ENCODE results near the gene DCUN1D1. TPM values are rescaled to one million over a fixed set of nuclear protein-coding genes. Genes with fewer than 3 reads are reported as not detected.
A peak's percentile ranks its signal among the peaks of the same experiment; 100 is the strongest.
"Not testable (repeated sequence)": the region's sequence is repeated elsewhere in the genome, so short reads cannot be mapped to it uniquely, and the experiment has no call there.

DCUN1D1 gene
- 48.2 and 61.0 TPM in 2 replicates for total RNA-seq (2014; rRNA removed; shearing (Covaris generic))

DNA sequence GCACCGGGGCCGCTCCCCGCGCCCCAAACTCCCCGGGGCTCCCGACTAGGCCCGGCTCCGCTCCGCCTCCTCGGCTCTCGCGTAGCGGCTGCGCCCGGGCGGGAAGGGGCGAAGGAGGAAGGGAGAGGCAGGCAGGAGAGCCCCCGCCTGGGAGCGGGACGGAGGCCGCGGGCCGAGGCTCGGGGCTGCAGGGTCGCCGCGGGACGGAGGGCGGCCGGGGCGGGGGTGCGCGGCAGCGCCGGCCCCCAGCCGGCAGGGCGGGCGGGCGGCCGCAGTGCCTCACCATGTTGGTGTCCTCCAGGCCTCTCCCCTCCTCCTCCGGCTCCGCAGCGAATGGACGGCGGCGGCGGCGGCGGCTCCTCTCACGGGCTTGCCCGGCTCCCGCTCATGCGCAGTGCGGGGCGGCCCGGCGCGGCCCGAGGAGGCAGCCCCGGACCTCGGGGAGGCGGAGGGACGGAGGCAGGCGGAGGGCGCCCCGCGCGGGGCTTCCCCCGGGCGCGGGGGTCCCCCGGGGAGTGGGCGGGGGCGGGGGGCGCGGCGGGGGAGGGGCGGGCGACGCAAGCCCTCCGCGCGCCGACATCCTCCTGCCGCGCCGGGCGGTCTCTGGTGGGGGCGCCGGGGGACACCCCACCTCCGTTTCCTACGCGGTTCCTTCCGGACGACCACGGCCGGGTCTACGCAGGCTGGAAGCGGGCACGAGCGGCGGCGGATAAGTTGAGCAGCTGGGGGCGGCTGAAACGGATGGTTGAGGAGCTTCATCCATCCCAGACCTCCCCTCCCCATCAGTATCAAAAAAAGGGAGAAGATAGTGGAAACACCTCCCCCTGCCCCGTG is at the start of gene DCUN1D1:
Gene DCUN1D1, minus strand, starts transcription at position 335 of the 834 bp plus-strand sequence. Its CDS starts 49 bp downstream, at position 286.
- DNase-seq (ENCODE audit: low spot score), result peak; percentile 63

DNA sequence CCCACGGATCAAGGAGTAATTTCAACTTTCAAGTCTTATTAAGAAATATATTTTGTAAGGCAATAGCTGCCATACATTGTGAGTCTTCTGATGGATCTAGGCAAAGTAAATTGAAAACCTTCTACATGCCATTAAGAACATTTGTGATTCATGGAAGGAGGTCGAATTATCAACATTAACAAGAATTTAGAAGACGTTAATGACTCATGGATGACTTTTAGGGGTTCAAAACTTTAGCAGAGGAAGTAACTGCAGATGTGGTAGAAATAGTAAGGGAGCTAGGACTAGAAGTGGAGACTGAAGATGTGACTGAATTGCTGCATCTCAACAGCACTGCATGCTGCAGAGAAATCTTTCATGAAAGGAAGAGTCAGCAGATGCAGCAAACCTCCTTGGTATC is 48.1 kb upstream of the DCUN1D1 start:
- no peak for DNase-seq (ENCODE audit: low spot score)

DNA sequence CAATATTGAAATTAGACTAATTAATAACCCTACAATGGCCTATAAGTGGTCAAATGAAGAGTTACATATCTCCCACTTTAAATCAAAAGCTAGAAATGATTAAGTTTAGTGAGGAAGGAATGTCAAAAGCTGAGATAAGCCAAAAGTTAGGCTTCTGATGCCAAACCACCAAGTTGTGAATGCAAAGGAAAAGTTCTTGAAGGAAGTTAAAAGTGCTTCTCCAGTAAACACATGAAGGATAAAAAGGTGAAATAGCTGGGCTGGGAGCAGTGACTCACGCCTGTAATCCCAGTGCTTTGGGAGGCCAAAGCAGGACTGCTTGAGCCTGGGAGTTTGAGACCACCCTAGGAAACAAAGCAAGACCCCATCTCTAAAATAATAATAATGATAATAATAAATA is 46.9 kb upstream of the DCUN1D1 start:
- no peak for DNase-seq (ENCODE audit: low spot score)

DNA sequence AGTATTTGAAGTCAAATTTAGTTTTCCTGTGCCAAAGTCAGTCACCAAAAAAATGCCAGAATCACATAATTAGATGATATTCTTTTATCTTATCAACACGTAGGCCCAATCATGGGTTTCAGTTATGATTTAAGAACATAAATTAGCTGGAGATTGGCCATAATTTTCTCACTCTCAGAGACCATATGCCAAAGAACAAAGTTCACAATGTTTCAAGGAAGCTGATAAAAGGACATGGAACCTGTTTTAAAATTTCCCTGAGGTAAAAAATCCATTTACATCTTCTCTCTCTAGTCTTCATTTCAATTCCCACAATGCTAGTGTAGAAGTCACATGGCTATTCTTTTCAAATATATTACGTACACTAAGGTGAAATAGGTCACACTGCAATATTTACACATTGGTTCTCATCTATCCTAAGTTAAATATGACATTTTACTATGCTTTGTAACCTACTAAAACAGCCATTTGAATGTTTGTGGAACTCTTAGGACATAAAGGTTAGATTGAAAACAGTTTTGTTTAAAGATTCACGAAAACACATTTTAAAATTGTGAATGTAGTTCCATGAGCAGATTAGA is 42.7 kb upstream of the DCUN1D1 start:
- DNase-seq (ENCODE audit: low spot score), result no peak

DNA sequence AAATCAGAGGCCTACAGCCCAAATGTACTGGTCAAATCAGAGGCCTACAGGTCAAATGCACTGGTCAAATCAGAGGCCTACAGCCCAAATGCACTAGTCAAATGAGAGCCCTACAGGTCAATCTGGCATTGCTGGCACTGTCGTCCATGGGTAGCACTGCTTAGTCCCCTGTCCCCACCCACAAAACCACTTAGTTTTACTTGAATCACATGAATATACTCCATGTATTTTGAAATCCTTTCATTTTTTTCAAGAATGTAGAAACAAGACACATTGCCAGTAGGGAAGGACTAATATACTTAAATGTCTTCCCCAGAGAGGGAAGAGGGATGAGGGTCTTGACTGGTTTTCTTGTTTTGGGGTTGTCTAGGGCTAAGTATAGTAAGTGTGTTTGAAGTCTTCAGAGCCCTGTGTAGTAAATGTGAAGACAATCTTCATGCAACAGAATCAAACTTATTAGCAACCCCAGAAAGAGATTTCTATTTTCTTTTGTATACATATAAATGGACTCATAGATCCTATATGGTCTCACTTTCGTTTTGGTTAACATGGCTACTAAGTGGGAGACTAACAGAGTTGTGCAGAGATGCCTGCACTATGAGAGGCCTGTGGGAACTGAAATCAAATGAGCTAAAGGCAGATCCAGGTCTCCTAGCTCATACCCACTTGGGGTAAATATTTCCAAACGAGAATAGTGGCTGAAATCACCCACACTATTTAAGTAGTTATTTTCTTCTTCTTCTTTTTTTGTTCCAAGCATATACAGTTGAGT is 38.3 kb upstream of the DCUN1D1 start:
- no peak for DNase-seq (ENCODE audit: low spot score)

DNA sequence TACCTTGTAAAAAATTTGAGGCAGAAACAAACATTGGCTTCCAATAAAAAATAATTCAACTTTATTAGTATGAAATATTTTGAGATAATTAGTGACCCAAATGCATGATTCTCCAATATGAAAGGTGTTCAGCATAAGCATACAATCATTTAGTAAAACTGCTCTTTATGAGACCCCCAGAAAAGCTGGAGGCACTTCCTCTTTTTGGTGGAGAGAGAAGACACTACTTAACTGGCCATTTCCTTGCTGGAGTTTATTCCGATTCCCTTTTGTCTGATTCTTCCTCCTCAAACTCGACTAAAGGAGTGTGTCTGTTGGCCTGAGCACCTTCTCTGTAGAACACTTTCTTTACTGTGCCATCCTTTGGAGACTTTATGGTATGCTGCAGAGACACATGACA is 34.8 kb upstream of the DCUN1D1 start:
- no peak for DNase-seq (ENCODE audit: low spot score)

DNA sequence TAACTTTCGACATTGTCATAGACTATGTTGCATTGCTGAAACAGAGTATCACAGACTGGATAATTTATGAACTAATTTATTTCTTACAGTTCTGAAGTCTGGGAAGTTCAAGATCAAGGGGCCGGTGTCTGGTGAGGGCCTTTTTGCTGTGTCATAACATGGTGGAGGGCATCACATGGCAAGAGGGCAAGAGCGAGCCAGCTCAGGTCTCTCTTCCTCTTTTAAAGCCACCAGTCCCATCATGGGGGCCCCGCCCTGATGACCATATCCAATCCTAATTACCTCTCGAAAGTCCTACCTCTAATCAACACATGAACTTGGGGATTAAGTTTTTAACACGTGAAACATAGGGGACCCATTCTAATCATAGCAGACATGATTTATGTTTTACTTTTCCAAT is 33.5 kb upstream of the DCUN1D1 start:
- DNase-seq (ENCODE audit: low spot score), result no peak

DNA sequence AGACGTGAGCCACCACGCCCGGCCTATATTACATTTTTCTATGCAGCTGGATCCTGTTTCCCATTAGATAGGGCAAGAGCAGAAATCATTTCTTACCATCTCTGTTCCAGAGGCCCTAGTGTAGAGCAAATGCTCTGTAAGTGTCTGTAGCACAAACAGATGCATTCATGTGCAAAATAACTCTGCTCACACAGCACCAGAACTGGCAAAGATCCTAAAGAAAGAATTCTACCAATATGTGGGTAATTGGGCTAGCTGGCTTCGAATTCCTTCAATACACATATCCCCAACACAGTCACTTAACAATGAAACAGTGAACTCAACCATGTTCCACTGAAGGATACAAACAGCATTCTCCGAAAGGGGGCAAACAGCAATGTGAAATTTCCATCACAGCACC is 32.7 kb upstream of the DCUN1D1 start:
- DNase-seq (ENCODE audit: low spot score), result no peak

DNA sequence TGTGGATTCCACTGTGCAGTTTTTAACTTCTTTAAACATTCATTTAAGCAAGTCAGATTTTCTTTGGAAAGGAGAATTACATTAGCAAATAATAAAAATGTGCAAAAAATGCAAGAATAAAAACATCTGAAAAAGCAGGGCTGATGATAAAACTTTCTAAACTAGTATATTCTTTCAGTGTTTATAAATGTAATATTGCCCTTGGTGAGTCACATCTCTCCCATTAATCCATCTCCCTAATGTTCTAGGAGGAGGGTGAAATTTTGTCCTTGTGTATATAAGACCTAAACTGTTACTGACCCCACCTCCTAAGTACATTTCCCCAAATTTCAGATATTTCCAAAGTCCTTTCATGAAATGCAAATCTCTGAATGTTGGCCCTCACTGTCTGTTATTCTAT is 28.5 kb upstream of the DCUN1D1 start:
- no peak for DNase-seq (ENCODE audit: low spot score)

DNA sequence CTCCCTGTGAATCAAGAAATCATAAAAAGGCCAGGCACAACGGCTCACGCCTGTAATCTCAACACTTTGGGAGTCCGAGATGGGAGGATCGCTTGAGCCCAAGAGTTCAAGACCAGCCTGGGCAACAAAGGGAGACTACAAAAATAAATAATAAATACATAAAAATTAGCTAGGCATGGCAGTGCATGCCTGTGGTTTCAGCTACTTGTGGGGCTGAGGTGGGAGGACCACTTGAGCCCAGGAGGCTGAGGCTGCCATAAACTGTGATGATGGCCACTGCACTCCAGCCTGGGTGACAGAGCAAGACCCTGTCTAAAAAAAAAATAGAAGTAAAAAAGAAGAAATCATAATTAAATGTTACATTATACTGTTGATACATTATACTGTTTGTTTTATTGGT is 28.0 kb upstream of the DCUN1D1 start:
- no peak for DNase-seq (ENCODE audit: low spot score)

DNA sequence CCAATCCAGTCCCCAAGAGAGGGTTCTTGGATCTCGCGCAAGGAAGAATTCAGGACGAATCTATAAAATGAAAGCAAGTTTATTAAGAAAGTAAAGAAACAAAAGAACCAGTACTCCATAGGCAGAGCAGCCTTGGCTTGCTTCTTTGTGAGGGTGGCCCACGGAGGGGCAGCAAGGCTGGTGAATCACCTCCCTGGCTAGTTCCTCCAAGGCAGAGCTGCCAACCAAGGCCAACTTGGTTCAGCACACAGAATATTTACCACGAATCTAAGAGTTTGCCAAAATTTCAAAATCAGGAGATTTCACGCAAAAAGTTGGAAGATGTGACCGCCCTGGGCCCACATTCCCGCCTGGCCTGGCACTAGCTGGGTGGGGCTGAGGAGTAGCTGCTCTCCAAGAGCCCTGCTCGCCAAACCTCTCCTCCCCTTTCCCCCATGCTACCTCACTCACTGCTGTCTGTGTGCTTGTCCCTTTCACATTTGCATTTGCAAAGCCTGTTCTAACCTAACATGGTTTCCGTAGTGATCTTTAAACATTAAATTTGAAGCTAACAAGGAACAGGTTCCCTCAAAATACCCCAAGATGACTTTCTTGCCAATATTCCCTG is 26.2 kb upstream of the DCUN1D1 start:
- no peak for DNase-seq (ENCODE audit: low spot score)

DNA sequence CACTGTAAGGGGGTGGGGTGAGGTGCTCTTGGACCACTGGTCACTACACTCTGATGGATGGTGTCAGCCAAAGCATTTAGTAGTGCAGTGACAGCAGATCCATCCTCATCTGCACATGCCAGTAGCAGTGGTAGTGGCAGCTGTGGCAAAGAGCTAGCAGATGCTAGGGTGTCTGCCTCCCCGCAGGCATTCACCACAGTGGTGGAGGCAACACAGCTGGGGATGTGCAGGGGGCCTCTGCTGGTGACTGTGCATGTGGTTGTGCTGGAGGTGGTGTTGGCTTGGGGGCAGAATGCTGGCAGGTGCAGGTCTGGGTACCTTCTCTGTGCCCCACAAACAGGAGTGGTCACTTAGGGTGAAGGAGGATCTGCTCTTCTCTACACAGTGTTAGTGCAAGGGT is 19.4 kb upstream of the DCUN1D1 start:
- DNase-seq (ENCODE audit: low spot score), result no peak

DNA sequence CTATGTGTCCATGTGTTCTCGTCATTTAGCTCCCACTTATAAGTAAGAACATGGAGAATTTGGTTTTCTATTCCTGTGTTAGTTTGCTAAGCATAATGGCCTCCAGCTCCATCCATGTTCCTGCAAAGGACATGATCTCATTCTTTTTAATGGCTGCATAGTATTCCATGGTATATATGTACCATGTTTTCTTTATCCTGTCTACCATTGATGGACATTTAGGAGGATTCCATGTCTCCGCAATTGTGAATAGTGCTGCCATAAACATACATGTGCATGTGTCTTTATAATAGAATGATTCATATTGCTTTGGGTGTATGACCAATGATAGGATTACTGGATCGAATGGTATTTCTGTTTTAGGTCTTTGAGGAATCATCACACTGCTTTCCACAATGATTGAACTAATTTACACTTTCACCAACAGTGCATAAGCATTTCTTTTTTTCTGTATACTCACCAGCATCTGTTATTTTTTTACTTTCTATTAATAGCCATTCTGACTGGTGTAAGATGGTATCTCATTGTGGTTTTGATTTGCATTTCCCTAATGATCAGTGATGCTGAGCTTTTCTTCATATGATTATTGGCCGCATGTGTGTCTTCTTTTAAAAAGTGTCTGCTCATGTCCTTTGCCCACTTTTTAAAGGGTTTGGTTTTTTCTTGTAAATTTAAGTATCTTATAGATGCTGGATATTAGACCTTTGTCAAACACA is 13.3 kb upstream of the DCUN1D1 start:
- DNase-seq (ENCODE audit: low spot score), result not testable (repeated sequence)

DNA sequence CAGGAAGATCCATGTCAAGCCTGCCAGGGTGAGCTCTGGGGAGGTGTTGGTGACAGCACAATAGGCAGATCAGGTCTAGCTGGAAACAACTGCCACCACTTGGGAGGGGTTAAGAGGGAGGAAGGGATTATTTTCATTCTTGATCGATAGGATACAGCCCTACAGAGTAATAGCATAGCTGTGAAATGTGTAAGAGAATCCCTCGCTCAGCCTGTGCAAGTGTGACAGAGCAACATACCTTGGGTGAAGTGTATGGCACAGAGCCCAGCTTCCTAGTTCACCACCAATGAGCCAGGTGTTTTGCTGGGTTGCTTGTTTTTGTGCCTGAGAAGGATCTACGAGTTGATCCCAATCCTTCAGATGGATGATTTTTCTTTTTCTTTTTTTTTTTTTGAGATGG is 9.2 kb upstream of the DCUN1D1 start:
- no peak for DNase-seq (ENCODE audit: low spot score)

DNA sequence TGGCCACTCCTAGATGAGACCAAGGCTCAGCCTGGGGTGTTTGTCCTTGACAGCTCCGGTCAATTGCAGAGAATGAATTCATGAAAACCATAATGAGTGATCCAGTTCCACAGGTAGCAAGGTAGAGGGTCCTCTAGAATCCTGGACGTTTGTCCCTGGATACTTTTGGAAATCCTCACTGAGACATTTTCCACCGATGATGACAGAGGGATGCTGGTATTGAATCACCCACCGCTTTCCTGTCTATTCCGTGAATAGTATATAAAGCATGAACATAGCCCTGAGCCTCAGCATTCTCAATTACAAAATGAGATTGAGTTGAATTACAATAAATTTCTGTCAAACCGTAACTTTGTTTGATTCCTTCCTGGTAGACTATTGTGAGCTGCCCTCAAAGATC is 5.7 kb upstream of the DCUN1D1 start:
- DNase-seq (ENCODE audit: low spot score), result no peak

DNA sequence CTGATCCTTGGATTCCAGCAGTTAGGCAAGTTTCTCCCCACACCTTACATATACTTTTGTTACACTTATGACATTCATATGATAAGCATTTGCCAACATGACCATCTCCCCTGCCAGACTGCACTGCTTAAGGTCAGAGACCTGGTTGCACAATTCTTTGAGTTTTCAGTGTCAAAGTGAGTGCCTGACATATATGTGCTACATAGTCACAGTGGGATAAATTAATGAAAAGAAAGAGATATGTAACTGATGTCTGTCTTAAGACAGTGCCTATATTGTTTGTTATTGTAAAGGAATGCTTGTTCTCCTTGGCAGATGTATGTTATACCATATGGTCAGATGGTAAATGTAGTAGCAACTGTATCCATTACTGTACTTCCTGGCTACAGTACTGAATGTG is 3.5 kb upstream of the DCUN1D1 start:
- no peak for DNase-seq (ENCODE audit: low spot score)

DNA sequence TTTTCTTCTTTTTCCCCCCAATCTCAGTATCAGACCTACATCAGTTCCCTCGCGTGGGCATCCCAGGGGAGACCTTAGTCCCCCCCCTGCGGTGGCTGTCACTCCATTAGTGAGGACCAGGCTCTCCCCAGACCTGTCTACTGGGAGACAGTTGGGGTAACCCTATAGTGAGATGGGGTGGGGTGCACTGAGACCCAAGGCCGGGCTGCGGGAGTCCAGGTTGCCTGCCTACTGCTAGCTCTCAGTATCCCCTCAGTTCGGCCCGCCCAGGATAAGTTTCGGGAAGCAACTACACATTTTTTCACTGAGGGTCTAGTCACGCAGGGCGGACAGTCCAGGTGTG is 671 bp upstream of the DCUN1D1 start:
- no peak for DNase-seq (ENCODE audit: low spot score)

DNA sequence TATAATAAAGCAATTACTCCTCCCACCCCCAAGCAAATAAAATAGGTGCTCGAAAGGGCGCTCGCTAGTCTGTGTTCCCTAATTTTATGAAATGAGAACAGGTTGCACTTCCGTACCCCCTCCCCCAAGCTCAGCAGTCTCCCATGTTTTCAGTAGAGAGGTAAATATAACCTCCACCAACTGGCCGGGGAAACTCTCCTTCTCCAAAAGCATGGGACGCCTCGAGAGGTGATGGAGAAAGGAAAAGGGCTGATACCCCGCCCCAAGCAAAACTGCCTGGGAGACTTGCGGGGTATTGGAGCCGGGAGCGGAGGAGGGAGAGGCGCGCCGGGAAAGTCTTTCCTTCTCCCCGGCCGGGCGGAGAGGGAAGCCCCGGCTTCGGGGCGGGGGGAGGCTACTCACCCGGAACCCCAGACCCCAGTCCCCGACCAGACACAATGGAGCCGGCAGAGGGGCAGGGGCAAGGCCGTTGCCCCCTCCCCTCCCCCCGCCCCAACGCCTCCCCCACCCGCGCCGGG is 605 bp downstream of the DCUN1D1 start:
- DNase-seq (ENCODE audit: low spot score), result peak; percentile 19

DNA sequence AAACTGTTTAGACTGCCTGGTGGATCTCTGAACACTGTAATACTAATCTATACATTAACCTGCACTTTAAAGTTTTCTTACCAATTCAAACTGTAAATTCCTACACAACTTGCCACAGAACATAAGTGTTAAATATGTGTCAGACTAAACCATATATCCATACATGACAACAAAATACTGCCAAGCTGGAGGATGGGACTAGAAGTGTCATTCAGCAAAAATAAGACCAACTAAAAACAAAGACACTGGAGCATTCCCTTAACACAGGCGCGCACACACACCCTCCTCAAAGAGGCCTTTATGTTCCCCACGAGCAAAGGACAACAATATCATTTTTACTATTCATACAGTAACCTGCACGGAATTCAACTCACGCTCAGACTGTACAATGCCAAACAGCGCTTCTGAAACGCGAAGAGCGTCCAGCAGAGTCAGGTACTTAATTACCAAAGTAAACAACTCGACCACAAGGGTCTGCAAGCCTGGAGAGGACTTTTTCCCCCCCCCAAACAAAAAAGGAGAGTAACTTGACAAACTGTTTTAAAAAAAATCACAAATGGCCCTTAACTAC is 1.1 kb downstream of the DCUN1D1 start:
- DNase-seq (ENCODE audit: low spot score), result no peak

DNA sequence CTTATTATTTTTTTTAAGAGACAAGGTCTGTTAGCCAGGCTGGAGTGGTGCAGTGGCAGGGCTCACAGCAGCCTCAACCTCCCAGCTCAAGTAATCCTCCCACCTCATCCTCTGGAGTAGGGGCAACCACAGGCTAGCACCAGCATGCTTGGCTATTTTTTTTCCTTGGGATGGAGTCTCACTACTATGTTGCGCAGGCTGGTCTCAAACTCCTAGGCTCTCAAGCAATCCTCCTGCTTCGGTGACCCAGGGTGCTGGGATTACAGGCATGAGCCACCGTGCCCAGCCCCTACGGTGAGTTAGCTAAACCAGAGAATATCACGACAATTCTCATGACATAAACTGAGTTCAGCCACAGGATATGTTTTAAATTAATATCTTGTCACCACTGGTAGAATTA is 2.0 kb downstream of the DCUN1D1 start:
- no peak for DNase-seq (ENCODE audit: low spot score)

DNA sequence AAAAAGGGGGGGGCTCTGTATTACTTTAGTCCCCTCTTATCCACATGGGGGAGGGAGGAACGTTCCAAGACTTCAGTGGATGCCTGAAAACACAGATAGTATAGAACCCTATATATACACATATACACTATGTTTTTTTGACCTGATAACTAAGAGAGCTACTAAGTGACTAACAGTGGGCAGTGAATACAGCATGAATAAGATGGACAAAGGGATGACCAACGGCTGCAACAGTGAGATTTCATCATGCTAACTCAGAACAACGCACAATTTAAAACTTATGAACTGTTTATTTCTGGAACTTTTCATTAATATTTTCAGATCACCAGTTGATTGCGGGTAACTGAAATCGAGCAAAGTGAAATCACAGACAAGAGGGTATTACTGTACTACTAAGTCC is 7.3 kb downstream of the DCUN1D1 start:
- no peak for DNase-seq (ENCODE audit: low spot score)

Data from A172 (cell line).